SK-N-SH (cell line): ENCODE measurements around the gene C19orf44. TPM values are rescaled to one million over a fixed set of nuclear protein-coding genes. Genes with fewer than 3 reads are reported as not detected.

ENCODE experiments used
- CTCF ChIA-PET: fragments of 300-600, 350-600 bp; formaldehyde crosslinking; extraction: SDS; loops from one replicate; lab custom pipeline; 2021; lab: Yijun Ruan, JAX
- POLR2A ChIA-PET: fragments of 350-600 bp; sonication (Branson Sonifier 250); formaldehyde crosslinking; extraction: SDS; loops from one replicate; lab custom pipeline; 2020; ENCODE audit warnings: antibody characterized with exemption, inconsistent platforms; lab: Yijun Ruan, JAX
- DNase-seq: peaks from one replicate; pipeline ENCODE4 v3.0.0; 2012
- H2AFZ ChIP-seq: fragments of 200-600 bp; sonication (generic); 2 replicates; pipeline ENCODE4 v1.8.1; 2016; ENCODE audit warnings: antibody characterized with exemption, mild to moderate bottlenecking, low read depth
- H3F3A ChIP-seq: fragments of 200-600 bp; sonication (generic); replicated peaks from 2 replicates; pipeline ENCODE3; 2016; ENCODE audit warnings: antibody characterized with exemption, mild to moderate bottlenecking; ENCODE audit not compliant: insufficient read depth
- H3K27ac ChIP-seq, 2 experiments: fragments of 200-500 bp in 1 of 2; fragments of 200-600 bp in 1 of 2; sonication (Bioruptor generic) in 1 of 2; sonication (generic), shearing (Covaris generic) in 1 of 2; 2 replicates each; pipeline versions ENCODE4 v1.5.1 to v1.6.1; 2014 to 2016; ENCODE audit warnings: low read depth in 2 of 2, inconsistent platforms in 1 of 2, low read length in 1 of 2, mild to moderate bottlenecking in 1 of 2, mixed read lengths in 1 of 2
- H3K27me3 ChIP-seq: fragments of 200-600 bp; sonication (generic), shearing (Covaris generic); 2 replicates; pipeline ENCODE4 v1.6.1; 2016; ENCODE audit warnings: mixed run types; ENCODE audit not compliant: insufficient read depth
- H3K36me3 ChIP-seq, 2 experiments: fragments of 200-500 bp in 1 of 2; fragments of 200-600 bp in 1 of 2; sonication (Bioruptor generic) in 1 of 2; sonication (generic) in 1 of 2; replicated peaks in 1 of 2; 2 replicates each; pipeline versions ENCODE3 to v1.5.1; 2014 to 2016; ENCODE audit warnings: low read length in 1 of 2, mild to moderate bottlenecking in 1 of 2; ENCODE audit not compliant: insufficient read depth in 2 of 2, control insufficient read depth in 1 of 2
- H3K4me1 ChIP-seq, 2 experiments: fragments of 200-500 bp in 1 of 2; fragments of 200-600 bp in 1 of 2; sonication (Bioruptor generic) in 1 of 2; sonication (generic), shearing (Covaris generic) in 1 of 2; 2 replicates each; pipeline versions ENCODE4 v1.5.1 to v1.6.1; 2014 to 2016; ENCODE audit warnings: low read depth in 1 of 2, low read length in 1 of 2, mixed run types in 1 of 2; ENCODE audit not compliant: insufficient read depth in 2 of 2, control insufficient read depth in 1 of 2
- H3K4me2 ChIP-seq: fragments of 200-600 bp; sonication (generic), shearing (Covaris generic); 2 replicates; pipeline ENCODE4 v1.6.1; 2017; ENCODE audit warnings: mixed run types
- H3K4me3 ChIP-seq, 2 experiments: fragments of 200-500 bp in 1 of 2; fragments of 200-600 bp in 1 of 2; sonication (Bioruptor generic) in 1 of 2; sonication (generic), shearing (Covaris generic) in 1 of 2; 2 replicates each; pipeline versions ENCODE4 v1.5.1 to v1.8.1; 2014 to 2016; ENCODE audit warnings: low read depth in 2 of 2, inconsistent platforms in 1 of 2, low read length in 1 of 2, mild to moderate bottlenecking in 1 of 2, mixed read lengths in 1 of 2, moderate library complexity in 1 of 2
- H3K79me2 ChIP-seq: fragments of 200-600 bp; sonication (generic); 2 replicates; pipeline ENCODE4 v1.8.1; 2017; ENCODE audit warnings: mild to moderate bottlenecking; ENCODE audit not compliant: insufficient read depth
- H3K9ac ChIP-seq: fragments of 200-600 bp; sonication (generic); 2 replicates; pipeline ENCODE4 v1.6.1; 2017; ENCODE audit warnings: mixed run types
- H3K9me2 ChIP-seq: fragments of 200-600 bp; sonication (generic); 2 replicates; pipeline ENCODE4 v1.6.1; 2017; ENCODE audit warnings: mixed run types
- H3K9me3 ChIP-seq: fragments of 200-600 bp; sonication (generic); 2 replicates; pipeline ENCODE4 v1.6.1; 2017; ENCODE audit warnings: mixed run types, mild to moderate bottlenecking, moderate library complexity
- H4K20me1 ChIP-seq: fragments of 200-600 bp; sonication (generic); 2 replicates; pipeline ENCODE4 v1.6.1; 2017; ENCODE audit warnings: mild to moderate bottlenecking, mixed run types; ENCODE audit not compliant: insufficient read depth
- ELF1 ChIP-seq: IDR thresholded peaks from 2 replicates; pipeline ENCODE4 v1.4.0; 2012
- EP300 ChIP-seq, 2 experiments: IDR thresholded peaks; 2 replicates each; pipeline versions ENCODE4 v1.4.0 to v1.6.1; 2012; ENCODE audit warnings: borderline replicate concordance in 1 of 2, low read depth in 1 of 2, low read length in 1 of 2
- EZH2phosphoT487 ChIP-seq: fragments of 200-600 bp; sonication (generic); IDR thresholded peaks from 2 replicates; pipeline ENCODE4 v1.6.1; 2017; ENCODE audit warnings: low read depth, mixed run types, mild to moderate bottlenecking, antibody characterized with exemption, moderate library complexity, borderline replicate concordance
- FOSL2 ChIP-seq: IDR thresholded peaks from 2 replicates; pipeline ENCODE4 v1.4.0; 2012; ENCODE audit warnings: low read depth, mild to moderate bottlenecking, moderate library complexity, borderline replicate concordance
- NFIC ChIP-seq: IDR thresholded peaks from 2 replicates; pipeline ENCODE4 v1.4.0; 2012; ENCODE audit warnings: borderline replicate concordance
- NRF1 ChIP-seq: IDR thresholded peaks from 2 replicates; pipeline ENCODE4 v1.6.1; 2012; ENCODE audit warnings: low read depth, mild to moderate bottlenecking, low read length
- POLR2AphosphoS5 ChIP-seq: IDR thresholded peaks from 2 replicates; pipeline ENCODE4 v1.6.1; 2012; ENCODE audit warnings: low read depth, low read length
- RCOR1 ChIP-seq: fragments of 150-350 bp; IDR thresholded peaks from 2 replicates; pipeline ENCODE4 v1.6.1; 2017; ENCODE audit warnings: antibody characterized with exemption, low read length
- RFX5 ChIP-seq: IDR thresholded peaks from 2 replicates; pipeline ENCODE4 v1.6.1; 2012; ENCODE audit warnings: mild to moderate bottlenecking, improper control_type of control experiment, low read length
- SMC3 ChIP-seq: IDR thresholded peaks from 2 replicates; pipeline ENCODE4 v1.6.1; 2012; ENCODE audit warnings: low read depth, low read length, improper control_type of control experiment
- TAF1 ChIP-seq: IDR thresholded peaks from 2 replicates; pipeline ENCODE4 v1.6.1; 2012; ENCODE audit warnings: low read depth, mild to moderate bottlenecking, low read length, moderate library complexity, borderline replicate concordance
- TCF12 ChIP-seq: IDR thresholded peaks from 2 replicates; pipeline ENCODE4 v1.4.0; 2012
- YY1 ChIP-seq: IDR thresholded peaks from 2 replicates; pipeline ENCODE4 v1.4.0; 2012; ENCODE audit warnings: low read depth, mild to moderate bottlenecking
- WGBS: methylation state at CpG from one replicate; pipeline ENCODE4 v1.1.6; 2017; ENCODE audit warnings: low lambda C conversion rate; 5-methylcytosine and 5-hydroxymethylcytosine counted together
- polyA plus RNA-seq, 3 experiments: library from polyadenylated mRNA; depleted of rRNA; stranded (reverse); fragments of >200 nt; gene quantifications; 2 replicates each; pipeline ENCODE4 v1.2.3, GENCODE V29; 2012
- TF ChIP-seq, protein P1 (sequence below): IDR thresholded peaks from 2 replicates; pipeline ENCODE4 v1.4.0; 2012; ENCODE audit warnings: low read depth, borderline replicate concordance
- TF ChIP-seq, protein P2 (sequence below): fragments of 150-350 bp; IDR thresholded peaks from 2 replicates; pipeline ENCODE4 v1.6.1; 2017; ENCODE audit warnings: antibody characterized with exemption, low read length, low read depth, borderline replicate concordance
- TF ChIP-seq, protein P3 (sequence below): IDR thresholded peaks from 2 replicates; pipeline ENCODE4 v1.4.0; 2012; ENCODE audit warnings: low read depth, borderline replicate concordance
- TF ChIP-seq, protein P4 (sequence below): fragments of 200-600 bp; sonication (generic); IDR thresholded peaks from 2 replicates; pipeline ENCODE4 v1.6.1; 2017; ENCODE audit warnings: antibody characterized with exemption, mild to moderate bottlenecking, moderate library complexity

Gene C19orf44
- polyA plus RNA-seq, 1 of the 3 experiments (the other 2 are of a cell fraction) = 6.0 TPM

DNA sequence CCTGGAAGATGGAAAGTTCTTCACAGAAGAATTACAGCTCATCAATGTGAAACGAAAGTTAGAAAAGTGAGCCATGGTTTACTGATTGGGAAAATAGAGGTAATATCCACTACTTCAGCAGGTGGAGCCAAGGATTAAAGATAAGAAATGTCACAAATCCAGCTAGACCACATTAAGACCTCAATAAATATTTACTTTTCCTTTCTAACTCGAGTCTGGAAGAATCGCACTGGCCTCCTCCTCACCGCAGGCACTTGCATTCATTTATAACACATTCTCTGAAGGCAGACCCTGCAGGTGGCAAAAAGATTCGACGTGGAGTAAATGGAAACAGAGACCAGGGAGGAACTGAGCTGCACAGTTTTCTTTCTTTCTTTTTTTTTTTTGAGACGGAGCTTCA, 68.6 kb downstream of the C19orf44 start:
- no peaks in the 10 kb centered on the region for H3K27me3 ChIP-seq
- no peaks in the 10 kb centered on the region for H4K20me1 ChIP-seq
- no peak overlapping the region for H2AFZ ChIP-seq
- TF ChIP-seq SMC3 = no peak
- no peak for TF ChIP-seq ELF1
- no peak for TF ChIP-seq YY1
- TF ChIP-seq TAF1 = no peak
- TF ChIP-seq, protein P1, sequence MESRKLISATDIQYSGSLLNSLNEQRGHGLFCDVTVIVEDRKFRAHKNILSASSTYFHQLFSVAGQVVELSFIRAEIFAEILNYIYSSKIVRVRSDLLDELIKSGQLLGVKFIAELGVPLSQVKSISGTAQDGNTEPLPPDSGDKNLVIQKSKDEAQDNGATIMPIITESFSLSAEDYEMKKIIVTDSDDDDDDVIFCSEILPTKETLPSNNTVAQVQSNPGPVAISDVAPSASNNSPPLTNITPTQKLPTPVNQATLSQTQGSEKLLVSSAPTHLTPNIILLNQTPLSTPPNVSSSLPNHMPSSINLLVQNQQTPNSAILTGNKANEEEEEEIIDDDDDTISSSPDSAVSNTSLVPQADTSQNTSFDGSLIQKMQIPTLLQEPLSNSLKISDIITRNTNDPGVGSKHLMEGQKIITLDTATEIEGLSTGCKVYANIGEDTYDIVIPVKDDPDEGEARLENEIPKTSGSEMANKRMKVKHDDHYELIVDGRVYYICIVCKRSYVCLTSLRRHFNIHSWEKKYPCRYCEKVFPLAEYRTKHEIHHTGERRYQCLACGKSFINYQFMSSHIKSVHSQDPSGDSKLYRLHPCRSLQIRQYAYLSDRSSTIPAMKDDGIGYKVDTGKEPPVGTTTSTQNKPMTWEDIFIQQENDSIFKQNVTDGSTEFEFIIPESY = no peak
- TF ChIP-seq, protein P2, sequence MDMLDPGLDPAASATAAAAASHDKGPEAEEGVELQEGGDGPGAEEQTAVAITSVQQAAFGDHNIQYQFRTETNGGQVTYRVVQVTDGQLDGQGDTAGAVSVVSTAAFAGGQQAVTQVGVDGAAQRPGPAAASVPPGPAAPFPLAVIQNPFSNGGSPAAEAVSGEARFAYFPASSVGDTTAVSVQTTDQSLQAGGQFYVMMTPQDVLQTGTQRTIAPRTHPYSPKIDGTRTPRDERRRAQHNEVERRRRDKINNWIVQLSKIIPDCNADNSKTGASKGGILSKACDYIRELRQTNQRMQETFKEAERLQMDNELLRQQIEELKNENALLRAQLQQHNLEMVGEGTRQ = no peak
- TF ChIP-seq EZH2phosphoT487 = no peak
- TF ChIP-seq TCF12 = no peak
- TF ChIP-seq RFX5 = no peak
- no peak for TF ChIP-seq RCOR1
- no peak for TF ChIP-seq NRF1
- no peak for TF ChIP-seq POLR2AphosphoS5
- TF ChIP-seq, protein P3, sequence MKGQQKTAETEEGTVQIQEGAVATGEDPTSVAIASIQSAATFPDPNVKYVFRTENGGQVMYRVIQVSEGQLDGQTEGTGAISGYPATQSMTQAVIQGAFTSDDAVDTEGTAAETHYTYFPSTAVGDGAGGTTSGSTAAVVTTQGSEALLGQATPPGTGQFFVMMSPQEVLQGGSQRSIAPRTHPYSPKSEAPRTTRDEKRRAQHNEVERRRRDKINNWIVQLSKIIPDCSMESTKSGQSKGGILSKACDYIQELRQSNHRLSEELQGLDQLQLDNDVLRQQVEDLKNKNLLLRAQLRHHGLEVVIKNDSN = no peak
- no peak for TF ChIP-seq FOSL2
- no peak for TF ChIP-seq NFIC
- TF ChIP-seq, protein P4, sequence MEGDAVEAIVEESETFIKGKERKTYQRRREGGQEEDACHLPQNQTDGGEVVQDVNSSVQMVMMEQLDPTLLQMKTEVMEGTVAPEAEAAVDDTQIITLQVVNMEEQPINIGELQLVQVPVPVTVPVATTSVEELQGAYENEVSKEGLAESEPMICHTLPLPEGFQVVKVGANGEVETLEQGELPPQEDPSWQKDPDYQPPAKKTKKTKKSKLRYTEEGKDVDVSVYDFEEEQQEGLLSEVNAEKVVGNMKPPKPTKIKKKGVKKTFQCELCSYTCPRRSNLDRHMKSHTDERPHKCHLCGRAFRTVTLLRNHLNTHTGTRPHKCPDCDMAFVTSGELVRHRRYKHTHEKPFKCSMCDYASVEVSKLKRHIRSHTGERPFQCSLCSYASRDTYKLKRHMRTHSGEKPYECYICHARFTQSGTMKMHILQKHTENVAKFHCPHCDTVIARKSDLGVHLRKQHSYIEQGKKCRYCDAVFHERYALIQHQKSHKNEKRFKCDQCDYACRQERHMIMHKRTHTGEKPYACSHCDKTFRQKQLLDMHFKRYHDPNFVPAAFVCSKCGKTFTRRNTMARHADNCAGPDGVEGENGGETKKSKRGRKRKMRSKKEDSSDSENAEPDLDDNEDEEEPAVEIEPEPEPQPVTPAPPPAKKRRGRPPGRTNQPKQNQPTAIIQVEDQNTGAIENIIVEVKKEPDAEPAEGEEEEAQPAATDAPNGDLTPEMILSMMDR = no peak
- TF ChIP-seq EP300 (IDR thresholded peaks at IDR 0.05; ENCODE audit: borderline replicate concordance in 1 of 2, low read depth in 1 of 2, low read length in 1 of 2) = no peak
- CTCF ChIA-PET = no interaction called here
- no peak for DNase-seq
- H3K9me3 ChIP-seq = no peaks in the 10 kb centered on the region
- H3K9ac ChIP-seq = no peak overlapping the region
- H3F3A ChIP-seq = no peaks in the 10 kb centered on the region
- WGBS = 95% methylated on average over 7 of the region's 7 CpGs
- H3K9me2 ChIP-seq = no peaks in the 10 kb centered on the region
- peaks cover 30% of the 10 kb centered on the region for H3K79me2 ChIP-seq
- no peak overlapping the region for H3K4me2 ChIP-seq
- H3K27ac ChIP-seq = no peak overlapping the region
- peaks cover 40 to 41% of the 10 kb centered on the region in 2 experiments for H3K36me3 ChIP-seq
- H3K4me3 ChIP-seq = no peak overlapping the region
- no peaks in the 10 kb centered on the region for H3K4me1 ChIP-seq
- POLR2A ChIA-PET = no interaction called here
